Hepatocyte (in vitro differentiated cells): Measurements from ENCODE around the gene DHX57. TPM values are rescaled to one million over a fixed set of nuclear protein-coding genes. Genes with fewer than 3 reads are reported as not detected.

Experiments
- DNase-seq: peaks from one replicate; pipeline ENCODE4 v3.0.0-alpha.2; 2016; ENCODE audit warnings: low spot score
- H2AFZ ChIP-seq: fragments of 200-600 bp; sonication (generic); 2 replicates; pipeline ENCODE4 v1.6.0; 2016; ENCODE audit warnings: antibody characterized with exemption, mild to moderate bottlenecking
- H3K27ac ChIP-seq: fragments of 200-600 bp; sonication (generic); 2 replicates; pipeline ENCODE4 v1.5.1; 2016; ENCODE audit warnings: mild to moderate bottlenecking
- H3K27me3 ChIP-seq: fragments of 200-600 bp; sonication (generic); 2 replicates; pipeline ENCODE4 v1.6.1; 2016
- H3K36me3 ChIP-seq: fragments of 200-600 bp; sonication (generic); replicated peaks from 2 replicates; pipeline ENCODE4 v1.5.1; 2016; ENCODE audit warnings: low read depth; ENCODE audit not compliant: insufficient read depth
- H3K4me1 ChIP-seq: fragments of 200-600 bp; sonication (generic); 2 replicates; pipeline ENCODE4 v1.5.1; 2016; ENCODE audit warnings: mild to moderate bottlenecking, moderate library complexity; ENCODE audit not compliant: insufficient read depth
- H3K4me2 ChIP-seq: fragments of 200-600 bp; sonication (generic); 2 replicates; pipeline ENCODE4 v1.6.0; 2016
- H3K4me3 ChIP-seq: fragments of 200-600 bp; sonication (generic); 2 replicates; pipeline ENCODE4 v1.5.1; 2016; ENCODE audit warnings: mild to moderate bottlenecking
- H3K79me2 ChIP-seq: fragments of 200-600 bp; sonication (generic); 2 replicates; pipeline ENCODE4 v1.6.0; 2017; ENCODE audit warnings: mild to moderate bottlenecking
- H3K9me2 ChIP-seq: fragments of 200-600 bp; sonication (generic); replicated peaks from 2 replicates; pipeline ENCODE4 v1.6.0; 2017; ENCODE audit warnings: mild to moderate bottlenecking; ENCODE audit not compliant: insufficient read depth
- H3K9me3 ChIP-seq: fragments of 200-600 bp; sonication (generic); 2 replicates; pipeline ENCODE4 v1.5.1; 2016; ENCODE audit warnings: low read depth, mild to moderate bottlenecking
- H4K20me1 ChIP-seq: fragments of 200-600 bp; sonication (generic); 2 replicates; pipeline ENCODE4 v1.6.0; 2016; ENCODE audit warnings: mild to moderate bottlenecking; ENCODE audit not compliant: insufficient read depth, poor library complexity, severe bottlenecking
- CTCF ChIP-seq: fragments of 200-600 bp; sonication (generic); IDR thresholded peaks from 2 replicates; pipeline ENCODE4 v1.5.1; 2016; ENCODE audit warnings: antibody characterized with exemption, mild to moderate bottlenecking; ENCODE audit not compliant: poor library complexity
- EZH2 ChIP-seq: fragments of 200-600 bp; sonication (generic); IDR thresholded peaks from 2 replicates; pipeline ENCODE4 v1.6.1; 2016; ENCODE audit warnings: antibody characterized with exemption, mild to moderate bottlenecking, borderline replicate concordance
- EZH2phosphoT487 ChIP-seq: fragments of 200-600 bp; sonication (generic); IDR thresholded peaks from one replicate; pipeline ENCODE4 v1.6.1; 2018; ENCODE audit warnings: antibody characterized with exemption, mild to moderate bottlenecking, low read depth, moderate library complexity; ENCODE audit not compliant: unreplicated experiment, severe bottlenecking
- WGBS: methylation state at CpG from one replicate; pipeline ENCODE4 v1.1.6; 2016; ENCODE audit warnings: low lambda C conversion rate; ENCODE audit errors: missing lambda C conversion rate; 5-methylcytosine and 5-hydroxymethylcytosine counted together
- polyA plus RNA-seq: library from polyadenylated mRNA; unstranded; fragments of >200 nt; fragmentation: Nextera tagmentation; extraction: Ambion mirVana; gene quantifications from 2 replicates; pipeline ENCODE4 v1.2.1, GENCODE V29; 2016
- total RNA-seq: library from RNA; depleted of rRNA; stranded (reverse); fragments of >200 nt; gene quantifications from 2 replicates; pipeline ENCODE4 v1.2.3, GENCODE V29; 2014

The DHX57 gene
- total and polyA plus RNA-seq, 2 experiments from 2014 or later, result 7.0 to 19.4 TPM

DNA sequence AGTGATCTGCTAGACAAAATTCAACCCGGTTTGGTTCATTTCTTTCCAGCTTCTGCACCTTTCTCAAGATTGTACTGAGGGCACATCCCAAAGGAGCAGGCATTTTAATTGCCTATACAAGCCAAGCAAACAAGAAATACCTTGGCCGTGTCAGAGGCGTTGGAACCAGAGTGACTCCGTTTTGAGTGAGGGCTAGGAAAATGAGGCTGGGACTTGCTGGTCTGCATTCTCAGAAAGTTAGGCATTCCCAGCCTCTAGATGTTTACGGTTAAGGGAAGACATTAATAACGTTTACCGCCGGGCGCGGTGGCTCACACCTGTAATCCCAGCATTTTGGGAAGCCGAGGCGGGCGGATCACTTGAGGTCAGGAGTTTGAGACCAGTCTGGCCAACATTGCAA is 99.2 kb downstream of the DHX57 start:
- Histone ChIP-seq H3K79me2 (peaks cover 7% of the 10 kb centered on the region), H3K36me3 (no peaks in the 10 kb centered on the region), H3K4me2 (no peak overlapping the region), H3K9me3 (no peaks in the 10 kb centered on the region), H3K4me1 (peaks cover 6% of the 10 kb centered on the region), H3K9me2 (no peaks in the 10 kb centered on the region), H4K20me1 (no peaks in the 10 kb centered on the region), H2AFZ (no peak overlapping the region), H3K4me3 (no peak overlapping the region), H3K27ac (no peak overlapping the region), H3K27me3 (no peaks in the 10 kb centered on the region)
- DNase-seq, result no peak
- no peak for TF ChIP-seq EZH2phosphoT487
- no peak for TF ChIP-seq EZH2
- TF ChIP-seq CTCF, result no peak
- 79% methylated on average over 13 of the region's 13 CpGs for WGBS

GRCh38 chr2:38775921-38776225 is 99.9 kb downstream of the DHX57 start:
- no peak overlapping the region for H3K4me2 ChIP-seq
- H3K4me1 ChIP-seq, result peaks cover 6% of the 10 kb centered on the region
- no peaks in the 10 kb centered on the region for H3K9me3 ChIP-seq
- H3K9me2 ChIP-seq, result no peaks in the 10 kb centered on the region
- 73% methylated on average over 7 of the region's 7 CpGs for WGBS
- no peaks in the 10 kb centered on the region for H4K20me1 ChIP-seq
- DNase-seq, result no peak
- H2AFZ ChIP-seq, result no peak overlapping the region
- no peaks in the 10 kb centered on the region for H3K27me3 ChIP-seq
- H3K4me3 ChIP-seq, result no peak overlapping the region
- H3K79me2 ChIP-seq, result peaks cover 7% of the 10 kb centered on the region
- H3K36me3 ChIP-seq, result no peaks in the 10 kb centered on the region
- TF ChIP-seq EZH2phosphoT487 (no peak), CTCF (no peak), EZH2 (no peak)
- no peak overlapping the region for H3K27ac ChIP-seq

DNA sequence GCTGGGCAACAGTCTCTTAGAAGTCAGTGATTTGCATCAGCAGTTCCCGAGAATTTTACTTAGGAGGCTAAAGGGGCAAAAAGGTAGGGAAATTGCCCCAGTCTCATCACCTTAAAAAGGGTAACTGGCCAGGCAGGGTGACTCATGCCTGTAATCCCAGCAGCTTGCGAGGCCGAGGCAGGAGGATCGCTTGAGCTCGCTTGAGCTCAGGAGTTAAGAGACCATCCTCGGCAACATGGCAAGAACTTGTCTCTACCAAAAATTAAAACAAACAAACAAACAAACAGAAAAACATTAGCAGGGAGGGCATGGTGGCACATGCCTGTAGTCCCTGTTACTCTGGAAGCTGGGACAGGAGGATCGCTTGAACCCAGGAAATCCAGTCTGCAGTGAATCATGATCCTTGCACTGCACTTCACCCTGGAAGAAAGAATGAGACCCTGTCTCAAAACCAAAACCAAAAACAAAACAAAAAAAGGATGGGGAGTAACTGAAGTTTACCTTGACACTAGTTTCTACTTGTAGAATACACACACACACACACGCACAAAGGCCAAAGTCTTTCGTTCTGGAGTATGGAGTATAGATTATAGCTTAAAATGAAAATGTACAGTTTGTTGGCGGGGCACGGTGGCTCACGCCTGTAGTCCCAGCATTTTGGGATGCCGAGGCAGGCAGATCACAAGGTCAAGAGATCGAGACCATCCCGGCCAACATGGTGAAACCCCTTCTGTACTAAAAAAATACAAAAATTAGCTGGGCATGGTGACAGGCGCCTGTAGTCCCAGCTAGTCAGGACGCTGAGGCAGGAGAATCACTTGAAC is 100.4 kb downstream of the DHX57 start:
- Histone ChIP-seq H3K27ac (no peak overlapping the region), H3K9me2 (no peaks in the 10 kb centered on the region), H3K36me3 (no peaks in the 10 kb centered on the region), H3K79me2 (peaks cover 7% of the 10 kb centered on the region), H4K20me1 (no peaks in the 10 kb centered on the region), H3K4me3 (no peak overlapping the region), H3K4me2 (no peak overlapping the region), H3K27me3 (no peaks in the 10 kb centered on the region), H3K9me3 (no peaks in the 10 kb centered on the region), H3K4me1 (peaks cover 6% of the 10 kb centered on the region), H2AFZ (no peak overlapping the region)
- no peak for DNase-seq
- no peak for TF ChIP-seq EZH2phosphoT487
- TF ChIP-seq EZH2, result no peak
- TF ChIP-seq CTCF, result no peak
- 86% methylated on average over 17 of the region's 17 CpGs for WGBS
